ENCODE results near the gene HMGN5.

Gene HMGN5

GRCh38 chrX:81201671-81202455, at the start of gene HMGN5, which contains the start of gene SH3BGRL:
Gene HMGN5, minus strand, starts transcription at chrX:81201913. Its CDS starts 80,364 bp downstream, at chrX:81121549.
Gene SH3BGRL, plus strand, starts transcription at chrX:81202102. Its CDS starts 99 bp downstream, at chrX:81202201.
- in situ Hi-C loops (cut with MboI; ENCODE audit: low sequenced_read_pairs, unreplicated experiment) = no loop called here
- no peak for TF ChIP-seq CTCF (IDR thresholded peaks at IDR 0.05; ENCODE audit: borderline replicate concordance, control extremely low read depth, extremely low read depth, insufficient read depth, missing control alignments)
- peak; percentile 45 for DNase-seq (ENCODE audit: low spot score)

GRCh38 chrX:81241753-81242152, 40.0 kb upstream of the HMGN5 start:
- in situ Hi-C loops (cut with MboI; ENCODE audit: low sequenced_read_pairs, unreplicated experiment) = no loop called here
- DNase-seq (ENCODE audit: low spot score) = no peak
- TF ChIP-seq CTCF (IDR thresholded peaks at IDR 0.05; ENCODE audit: borderline replicate concordance, control extremely low read depth, extremely low read depth, insufficient read depth, missing control alignments) = no peak

GRCh38 chrX:81240701-81241331, 39.1 kb upstream of the HMGN5 start:
- in situ Hi-C loops (cut with MboI; ENCODE audit: low sequenced_read_pairs, unreplicated experiment) = no loop called here
- DNase-seq (ENCODE audit: low spot score) = no peak
- TF ChIP-seq CTCF (IDR thresholded peaks at IDR 0.05; ENCODE audit: borderline replicate concordance, control extremely low read depth, extremely low read depth, insufficient read depth, missing control alignments) = no peak

GRCh38 chrX:81238166-81238565, 36.5 kb upstream of the HMGN5 start:
- no peak for TF ChIP-seq CTCF (IDR thresholded peaks at IDR 0.05; ENCODE audit: borderline replicate concordance, control extremely low read depth, extremely low read depth, insufficient read depth, missing control alignments)
- no peak for DNase-seq (ENCODE audit: low spot score)
- in situ Hi-C loops (cut with MboI; ENCODE audit: low sequenced_read_pairs, unreplicated experiment) = no loop called here

- no peak for TF ChIP-seq CTCF (IDR thresholded peaks at IDR 0.05; ENCODE audit: borderline replicate concordance, control extremely low read depth, extremely low read depth, insufficient read depth, missing control alignments)
- no peak for DNase-seq (ENCODE audit: low spot score)
- in situ Hi-C loops (cut with MboI; ENCODE audit: low sequenced_read_pairs, unreplicated experiment) = no loop called here
These were observed 35.8 kb upstream of the HMGN5 start for GRCh38 chrX:81237516-81237915.

GRCh38 chrX:81232218-81232617, 30.5 kb upstream of the HMGN5 start:
- in situ Hi-C loops (cut with MboI; ENCODE audit: low sequenced_read_pairs, unreplicated experiment) = no loop called here
- no peak for TF ChIP-seq CTCF (IDR thresholded peaks at IDR 0.05; ENCODE audit: borderline replicate concordance, control extremely low read depth, extremely low read depth, insufficient read depth, missing control alignments)
- no peak for DNase-seq (ENCODE audit: low spot score)

All from GM13976 (cell line).